Upper lobe of left lung (tissue), 6 donors: ENCODE results near the gene LARP7. TPM values are rescaled to one million over a fixed set of nuclear protein-coding genes. Genes with fewer than 3 reads are reported as not detected.
"Not testable (repeated sequence)": the region's sequence is repeated elsewhere in the genome, so short reads cannot be mapped to it uniquely, and the experiment has no call there.

Experiments used
- ATAC-seq, 2 donors: fragments of 200-7000 bp; cut with Tn5 transposase; one replicate each; pipeline ENCODE4 v1.9.1; 2022; ENCODE audit warnings: mild to moderate bottlenecking in 2 of 2, moderate library complexity in 2 of 2; ENCODE audit not compliant: low FRiP score in 2 of 2
- DNase-seq, 2 donors: peaks; one replicate each; pipeline ENCODE4 v3.0.0-alpha.2; 2019 to 2020
- H3K27ac ChIP-seq, 4 donors: fragments of 200-600 bp; sonication (generic); one replicate each; pipeline ENCODE4 v1.5.1; 2016 to 2019
- H3K27me3 ChIP-seq, 4 donors: fragments of 200-600 bp; sonication (generic); one replicate each; pipeline ENCODE4 v1.5.1; 2017 to 2019
- H3K36me3 ChIP-seq, 4 donors: fragments of 200-600 bp; sonication (generic); one replicate each; pipeline ENCODE4 v1.5.1; 2016 to 2019
- H3K4me1 ChIP-seq, 4 donors: fragments of 200-600 bp; sonication (generic); one replicate each; pipeline ENCODE4 v1.5.1; 2018 to 2019
- H3K4me3 ChIP-seq, 4 donors: fragments of 200-600 bp; sonication (generic); one replicate each; pipeline ENCODE4 v1.5.1; 2017 to 2019; ENCODE audit warnings: mild to moderate bottlenecking in 2 of 4, moderate library complexity in 1 of 4
- H3K9me3 ChIP-seq, 4 donors: fragments of 200-600 bp; sonication (generic); one replicate each; pipeline ENCODE4 v1.5.1; 2018 to 2019
- EP300 ChIP-seq, 4 donors: sonication (generic); formaldehyde crosslinking; IDR thresholded peaks; one replicate each; pipeline ENCODE4 v1.5.1; 2017; ENCODE audit warnings: antibody characterized with exemption in 4 of 4, control low read depth in 2 of 4
- POLR2A ChIP-seq, 4 donors: fragments of 450-650 bp; IDR thresholded peaks; one replicate each; pipeline ENCODE4 v1.5.1; 2016 to 2017; ENCODE audit warnings: antibody characterized with exemption in 4 of 4, mild to moderate bottlenecking in 2 of 4
- POLR2AphosphoS5 ChIP-seq, 2 donors: sonication (generic); formaldehyde crosslinking; IDR thresholded peaks; one replicate each; pipeline ENCODE4 v1.5.1; 2017; ENCODE audit warnings: antibody characterized with exemption in 2 of 2
- WGBS, 2 donors: methylation state at CpG; one replicate each; pipeline ENCODE4 v1.1.5; 2017 to 2018; 5-methylcytosine and 5-hydroxymethylcytosine counted together
- small RNA-seq, 4 donors: library from RNA; depleted of rRNA; stranded (forward); fragments of <200 nt; gene quantifications; one replicate each; pipeline ENCODE3, GENCODE V24; 2016
- total RNA-seq, 6 donors: library from RNA; depleted of rRNA in 4 of 6; stranded (reverse); fragments of >200 nt in 4 of 6; gene quantifications; one replicate each; pipeline versions ENCODE4 v1.1.0 to v1.2.1, GENCODE V29; 2016 to 2021
- TF ChIP-seq, protein P1 (sequence below), 6 experiments: fragments of 450-650 bp in 4 of 6; fragments of 200-600 bp in 2 of 6; sonication (generic) in 2 of 6; IDR thresholded peaks; one replicate each; pipeline ENCODE4 v1.5.1; 2016 to 2019; ENCODE audit warnings: antibody characterized with exemption in 6 of 6
- donor health status: DM: no; HTN: no; CAD: no; lungs with moderate emphysema.
- donor health status: DM: no; HTN: yes; CAD: no; lungs with severe emphysema.

The LARP7 gene
- total RNA-seq, 6 donors from 2014 or later, result 27.8 to 46.0 (median 28.4) TPM

GRCh38 chr4:112704322-112704721 lies 67.4 kb downstream of the LARP7 start:
- Histone ChIP-seq H3K27ac (no peak overlapping the region), H3K4me1 (peaks cover 4 to 17% (median 13%) of the 10 kb centered on the region in 4 donors), H3K27me3 (peaks cover 0 to 16% (median 5%) of the 10 kb centered on the region in 4 donors), H3K36me3 (no peaks in the 10 kb centered on the region), H3K9me3 (no peaks in the 10 kb centered on the region), H3K4me3 (no peak overlapping the region)
- no peak for DNase-seq
- no peak for ATAC-seq
- WGBS, 2 donors, result 74 to 79% methylated on average over 7 of the region's 7 CpGs
- TF ChIP-seq, protein P1, sequence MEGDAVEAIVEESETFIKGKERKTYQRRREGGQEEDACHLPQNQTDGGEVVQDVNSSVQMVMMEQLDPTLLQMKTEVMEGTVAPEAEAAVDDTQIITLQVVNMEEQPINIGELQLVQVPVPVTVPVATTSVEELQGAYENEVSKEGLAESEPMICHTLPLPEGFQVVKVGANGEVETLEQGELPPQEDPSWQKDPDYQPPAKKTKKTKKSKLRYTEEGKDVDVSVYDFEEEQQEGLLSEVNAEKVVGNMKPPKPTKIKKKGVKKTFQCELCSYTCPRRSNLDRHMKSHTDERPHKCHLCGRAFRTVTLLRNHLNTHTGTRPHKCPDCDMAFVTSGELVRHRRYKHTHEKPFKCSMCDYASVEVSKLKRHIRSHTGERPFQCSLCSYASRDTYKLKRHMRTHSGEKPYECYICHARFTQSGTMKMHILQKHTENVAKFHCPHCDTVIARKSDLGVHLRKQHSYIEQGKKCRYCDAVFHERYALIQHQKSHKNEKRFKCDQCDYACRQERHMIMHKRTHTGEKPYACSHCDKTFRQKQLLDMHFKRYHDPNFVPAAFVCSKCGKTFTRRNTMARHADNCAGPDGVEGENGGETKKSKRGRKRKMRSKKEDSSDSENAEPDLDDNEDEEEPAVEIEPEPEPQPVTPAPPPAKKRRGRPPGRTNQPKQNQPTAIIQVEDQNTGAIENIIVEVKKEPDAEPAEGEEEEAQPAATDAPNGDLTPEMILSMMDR (IDR thresholded peaks at IDR 0.05), result no peak
- TF ChIP-seq EP300 (IDR thresholded peaks at IDR 0.05) (no peak), POLR2AphosphoS5 (IDR thresholded peaks at IDR 0.05) (no peak), POLR2A (IDR thresholded peaks at IDR 0.05) (no peak)

DNA sequence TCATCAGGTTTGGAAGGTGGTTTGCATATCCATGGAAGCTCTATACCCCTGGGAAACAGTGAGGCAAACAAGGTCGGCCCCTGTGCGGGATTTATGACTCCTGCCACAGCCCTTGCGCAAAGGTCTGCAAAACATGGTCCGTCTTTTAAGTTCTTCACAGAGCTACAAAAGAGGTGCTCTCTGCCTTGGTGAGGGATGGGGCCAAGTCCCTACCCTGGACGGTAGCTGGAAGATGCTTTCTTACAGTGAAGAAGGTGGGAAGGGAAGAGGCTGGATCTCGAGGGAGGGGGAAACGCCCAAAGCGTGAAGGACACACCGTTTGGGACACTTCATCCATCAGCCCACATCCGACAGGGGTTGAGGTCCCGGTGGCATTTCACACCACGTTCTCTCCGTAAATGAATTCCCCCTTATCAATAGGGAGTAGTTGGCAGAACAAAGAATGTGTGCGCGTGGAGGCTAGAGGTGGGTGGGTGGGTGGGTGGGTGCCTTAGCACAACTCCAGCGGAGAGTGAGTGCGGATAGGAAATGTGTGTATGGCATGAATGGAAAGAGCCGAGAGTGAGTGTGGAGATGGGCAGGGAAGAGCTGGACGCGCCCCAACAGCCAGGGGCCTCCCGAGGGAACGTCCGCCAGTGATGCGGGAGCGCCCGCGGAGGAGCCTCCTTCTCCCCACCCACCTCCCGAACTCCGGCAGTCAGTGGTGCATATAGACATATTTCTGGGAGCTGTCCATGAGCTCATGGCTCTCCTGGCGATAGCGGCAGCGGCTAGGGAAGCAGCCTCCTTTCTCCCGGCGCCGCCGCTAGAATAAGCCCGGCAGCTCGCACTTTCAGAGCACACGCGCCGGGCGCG lies 68.3 kb downstream of the LARP7 start:
- peak; percentile 23 to 76 for DNase-seq
- 3 to 6% methylated on average over 27 to 37 of the region's 43 CpGs for WGBS, 2 donors
- no peak for TF ChIP-seq POLR2AphosphoS5 (IDR thresholded peaks at IDR 0.05)
- peak overlapping the region in 3 of 4 donors; percentile 41 to 56 (median 52) for H3K4me3 ChIP-seq
- no peaks in the 10 kb centered on the region for H3K9me3 ChIP-seq
- peaks cover 4 to 17% (median 13%) of the 10 kb centered on the region in 4 donors for H3K4me1 ChIP-seq
- peaks cover 0 to 16% (median 5%) of the 10 kb centered on the region in 4 donors for H3K27me3 ChIP-seq
- H3K27ac ChIP-seq, result no peak overlapping the region
- H3K36me3 ChIP-seq, result no peaks in the 10 kb centered on the region
- ATAC-seq, result peak; percentile 34 to 86

- DNase-seq (peak in 1 of 2 donors; percentile 78), ATAC-seq (peak in 1 of 2 donors; percentile 84)
- not testable (repeated sequence) for H3K27ac ChIP-seq, H3K9me3 ChIP-seq, H3K36me3 ChIP-seq
- peak overlapping the region; percentile 13 to 56 (median 46) for H3K4me3 ChIP-seq
- peaks cover 0 to 16% (median 5%) of the 10 kb centered on the region in 4 donors for H3K27me3 ChIP-seq
- peaks cover 4 to 17% (median 13%) of the 10 kb centered on the region in 4 donors for H3K4me1 ChIP-seq
- 3% methylated on average over 17 to 26 of the region's 74 CpGs for WGBS, 2 donors
Observed at GRCh38 chr4:112705891-112706839, 69.2 kb downstream of the LARP7 start.

DNA sequence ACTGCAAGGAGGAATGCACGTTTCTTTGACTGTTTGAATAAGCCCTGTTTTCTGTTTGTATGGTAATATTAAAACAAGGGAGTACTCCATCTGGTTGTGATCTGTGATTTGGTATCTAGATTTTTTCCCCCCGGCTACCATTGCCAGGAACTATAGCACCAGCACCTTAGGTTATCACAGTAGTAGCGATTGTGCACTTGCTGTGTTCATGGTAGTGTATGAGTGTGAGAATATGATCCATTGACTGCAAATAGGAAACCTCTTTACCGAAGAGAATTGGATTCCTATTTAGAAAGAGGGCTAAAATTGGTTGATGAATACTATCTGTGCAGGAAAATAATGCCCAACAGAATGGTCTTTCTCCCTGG lies 69.9 kb downstream of the LARP7 start:
- TF ChIP-seq EP300 (IDR thresholded peaks at IDR 0.05) (no peak), POLR2AphosphoS5 (IDR thresholded peaks at IDR 0.05) (no peak), POLR2A (IDR thresholded peaks at IDR 0.05) (no peak)
- TF ChIP-seq, protein P1 (IDR thresholded peaks at IDR 0.05), result no peak
- H3K36me3 ChIP-seq, result no peaks in the 10 kb centered on the region
- H3K27ac ChIP-seq, result no peak overlapping the region
- ATAC-seq (no peak), DNase-seq (no peak)
- H3K4me3 ChIP-seq, result no peak overlapping the region
- H3K9me3 ChIP-seq, result no peaks in the 10 kb centered on the region
- WGBS, 2 donors, result 8 to 11% methylated on average over 4 of the region's 4 CpGs
- peaks cover 0 to 16% (median 5%) of the 10 kb centered on the region in 4 donors for H3K27me3 ChIP-seq
- peaks cover 4 to 17% (median 13%) of the 10 kb centered on the region in 4 donors for H3K4me1 ChIP-seq

Small RNAs within 50 kb of the gene (small RNA-seq; reads per million reads assigned to genes)
- gene MIR302A (0 reads per million in 4 donors), gene MIR302C (0 reads per million in 4 donors), gene MIR302D (0 reads per million in 4 donors), gene MIR367 (0 reads per million in 4 donors), gene WRBP1 (0 reads per million in 4 donors)

Other genes starting within 250 kb of the LARP7 start
- gene NEUROG2, start 121.0 kb upstream of the LARP7 start, total RNA-seq, result not detected
- 1 to 10 TPM; 2.6 to 9.4 (median 4.6) TPM for gene ZGRF1, start 234 bp upstream of the LARP7 start, total RNA-seq